ENCODE measurements around the gene MIDN.

MIDN gene

DNA sequence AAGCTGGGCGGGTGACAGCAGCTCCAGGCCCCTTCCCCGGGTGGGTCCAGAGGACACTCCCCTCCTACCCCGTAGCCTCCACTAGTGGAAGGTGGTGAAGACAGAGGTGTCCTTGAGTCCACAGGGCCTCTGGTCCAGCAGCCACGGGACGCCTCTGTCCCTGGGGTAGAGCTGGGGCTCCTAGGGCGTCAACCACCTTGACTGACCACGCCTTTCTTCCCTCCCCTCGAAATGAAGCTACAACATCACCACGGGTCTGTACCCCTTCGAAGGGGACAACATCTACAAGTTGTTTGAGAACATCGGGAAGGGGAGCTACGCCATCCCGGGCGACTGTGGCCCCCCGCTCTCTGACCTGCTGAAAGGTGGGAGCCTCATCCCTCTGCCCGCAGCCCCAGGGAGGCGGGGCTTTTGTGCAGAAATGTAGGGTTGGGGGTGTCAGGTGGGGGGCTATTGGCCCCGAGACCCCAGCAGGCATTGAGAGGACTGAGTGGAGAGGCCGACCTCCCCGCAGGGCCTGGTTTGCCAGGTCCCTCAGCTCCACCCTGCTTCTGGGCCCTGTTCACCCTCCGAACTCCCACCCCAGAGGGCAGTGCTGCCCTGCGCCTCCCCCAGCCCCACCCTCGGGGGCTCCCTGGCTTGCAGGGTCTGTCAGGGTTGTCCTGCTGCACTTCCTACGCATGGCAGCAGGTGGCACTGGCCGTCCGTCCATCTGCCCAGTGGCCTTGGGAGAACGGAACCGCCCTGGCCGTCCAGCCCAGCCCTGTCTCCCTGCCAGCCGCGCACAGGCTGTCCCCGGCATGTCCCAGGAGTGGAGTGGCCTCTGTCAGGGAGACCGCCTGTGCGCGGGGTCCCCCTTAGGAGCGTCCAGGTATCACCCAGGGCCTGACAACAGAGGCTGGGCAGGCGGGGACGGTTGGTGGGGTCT lies 27.1 kb upstream of the MIDN start:
- Histone ChIP-seq H2AFZ (ENCODE audit: low read length) (no peak overlapping the region), H2BK5ac (ENCODE audit: low read length) (peak overlapping the region; percentile 82), H2BK15ac (ENCODE audit: low read length) (no peak overlapping the region), H3K18ac (ENCODE audit: low read length) (peak overlapping the region; percentile 76), H3K9ac (ENCODE audit: low read depth, low read length, poor library complexity) (no peak overlapping the region), H3K23ac (ENCODE audit: low read depth, low read length, poor library complexity) (peak overlapping the region; percentile 60), H3K4me2 (ENCODE audit: insufficient read depth, low read length, poor library complexity, severe bottlenecking) (no peak overlapping the region), H2BK12ac (ENCODE audit: low read length) (no peak overlapping the region), H3K27me3 (ENCODE audit: control insufficient read depth in 3 of 3, insufficient read depth in 3 of 3, low read depth in 1 of 3, low read length in 3 of 3) (no peaks in the 10 kb centered on the region), H3K4me3 (ENCODE audit: low read length in 2 of 2) (no peak overlapping the region), H4K8ac (ENCODE audit: low read depth, low read length) (no peak overlapping the region), H4K91ac (ENCODE audit: low read depth, low read length, poor library complexity) (no peak overlapping the region), H3K27ac (replicated peaks; ENCODE audit: low read length) (no peak overlapping the region), H3K36me3 (replicated peaks in 1 of 2; ENCODE audit: control insufficient read depth in 2 of 2, insufficient read depth in 2 of 2, low read length in 2 of 2) (peaks cover 13 to 64% of the 10 kb centered on the region in 2 donors), H2BK120ac (ENCODE audit: low read depth, low read length) (no peak overlapping the region), H3K4ac (ENCODE audit: low read length) (no peak overlapping the region), H3K4me1 (ENCODE audit: control insufficient read depth in 2 of 2, insufficient read depth in 1 of 2, low read depth in 1 of 2, low read length in 2 of 2) (peaks cover 0 to 7% of the 10 kb centered on the region in 2 donors), H3K9me3 (replicated peaks in 1 of 2; ENCODE audit: control insufficient read depth in 2 of 2, insufficient read depth in 1 of 2, low read depth in 1 of 2, low read length in 2 of 2) (no peaks in the 10 kb centered on the region), H2AK5ac (ENCODE audit: low read depth, low read length) (peak overlapping the region; percentile 14), H3K79me1 (ENCODE audit: low read depth, low read length) (peaks cover 43% of the 10 kb centered on the region), H3K14ac (ENCODE audit: low read length) (no peak overlapping the region)
- WGBS, 2 donors (ENCODE audit: extremely low coverage in 2 of 2, insufficient read length in 2 of 2, insufficient replicate concordance in 1 of 2): no CpG with 5 or more reads among the region's 38 CpGs
- no peak for DNase-seq (ENCODE audit: low spot score)

DNA sequence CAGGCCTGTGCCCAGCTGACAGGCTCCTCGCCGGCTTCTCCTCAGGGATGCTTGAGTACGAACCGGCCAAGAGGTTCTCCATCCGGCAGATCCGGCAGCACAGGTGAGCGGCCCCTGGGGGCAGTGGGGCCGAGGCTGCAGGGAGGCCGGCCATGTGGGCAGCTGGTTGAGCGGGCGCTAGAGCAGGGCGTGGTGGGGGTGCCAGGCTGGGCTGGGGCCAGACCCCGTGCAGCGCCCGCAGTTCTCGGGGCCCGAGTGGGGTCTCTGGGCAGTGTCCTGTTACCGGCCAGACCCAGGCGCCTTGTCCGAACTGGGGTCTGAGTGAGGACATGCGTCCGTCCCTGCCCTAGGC lies 26.5 kb upstream of the MIDN start:
- Histone ChIP-seq H3K27ac (replicated peaks; ENCODE audit: low read length) (no peak overlapping the region), H3K18ac (ENCODE audit: low read length) (peak overlapping the region; percentile 76), H2AFZ (ENCODE audit: low read length) (no peak overlapping the region), H2AK5ac (ENCODE audit: low read depth, low read length) (peak overlapping the region; percentile 14), H3K4me1 (ENCODE audit: control insufficient read depth in 2 of 2, insufficient read depth in 1 of 2, low read depth in 1 of 2, low read length in 2 of 2) (peaks cover 0 to 5% of the 10 kb centered on the region in 2 donors), H3K9ac (ENCODE audit: low read depth, low read length, poor library complexity) (peak overlapping the region; percentile 50), H3K27me3 (ENCODE audit: control insufficient read depth in 3 of 3, insufficient read depth in 3 of 3, low read depth in 1 of 3, low read length in 3 of 3) (no peaks in the 10 kb centered on the region), H3K79me1 (ENCODE audit: low read depth, low read length) (peaks cover 41% of the 10 kb centered on the region), H4K91ac (ENCODE audit: low read depth, low read length, poor library complexity) (no peak overlapping the region), H3K4me3 (ENCODE audit: low read length in 2 of 2) (no peak overlapping the region), H2BK120ac (ENCODE audit: low read depth, low read length) (no peak overlapping the region), H3K4ac (ENCODE audit: low read length) (no peak overlapping the region), H3K4me2 (ENCODE audit: insufficient read depth, low read length, poor library complexity, severe bottlenecking) (no peak overlapping the region), H2BK15ac (ENCODE audit: low read length) (no peak overlapping the region), H3K36me3 (replicated peaks in 1 of 2; ENCODE audit: control insufficient read depth in 2 of 2, insufficient read depth in 2 of 2, low read length in 2 of 2) (peaks cover 13 to 68% of the 10 kb centered on the region in 2 donors), H3K9me3 (replicated peaks in 1 of 2; ENCODE audit: control insufficient read depth in 2 of 2, insufficient read depth in 1 of 2, low read depth in 1 of 2, low read length in 2 of 2) (no peaks in the 10 kb centered on the region), H3K14ac (ENCODE audit: low read length) (no peak overlapping the region), H2BK12ac (ENCODE audit: low read length) (no peak overlapping the region), H3K23ac (ENCODE audit: low read depth, low read length, poor library complexity) (no peak overlapping the region), H2BK5ac (ENCODE audit: low read length) (peak overlapping the region; percentile 0), H4K8ac (ENCODE audit: low read depth, low read length) (no peak overlapping the region)
- no peak for DNase-seq (ENCODE audit: low spot score)
- no CpG with 5 or more reads among the region's 22 CpGs for WGBS, 2 donors (ENCODE audit: extremely low coverage in 2 of 2, insufficient read length in 2 of 2, insufficient replicate concordance in 1 of 2)

DNA sequence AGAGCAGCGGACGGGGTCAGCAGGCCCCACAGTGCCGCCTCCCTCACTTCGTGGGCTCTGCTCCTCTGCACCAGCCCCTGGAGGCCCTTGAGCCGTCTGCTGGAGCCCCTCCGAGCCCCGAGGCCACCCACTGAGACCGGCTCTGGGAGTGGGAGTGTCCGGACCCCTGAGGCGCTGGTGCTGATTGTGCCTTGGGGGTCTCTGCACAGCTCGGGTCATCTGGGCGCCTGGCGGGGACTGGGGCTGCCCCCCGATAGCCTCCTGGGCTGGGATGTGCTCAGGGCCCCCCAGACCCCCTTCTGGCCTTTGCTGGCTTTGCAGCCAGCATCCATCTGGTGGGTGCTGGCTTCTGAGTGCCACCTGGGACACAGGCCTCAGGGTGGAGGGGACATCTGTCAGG lies 26.0 kb upstream of the MIDN start:
- Histone ChIP-seq H2AK5ac (ENCODE audit: low read depth, low read length) (no peak overlapping the region), H3K36me3 (replicated peaks in 1 of 2; ENCODE audit: control insufficient read depth in 2 of 2, insufficient read depth in 2 of 2, low read length in 2 of 2) (peaks cover 13 to 72% of the 10 kb centered on the region in 2 donors), H2BK5ac (ENCODE audit: low read length) (peak overlapping the region; percentile 0), H2AFZ (ENCODE audit: low read length) (no peak overlapping the region), H4K91ac (ENCODE audit: low read depth, low read length, poor library complexity) (no peak overlapping the region), H2BK12ac (ENCODE audit: low read length) (no peak overlapping the region), H2BK120ac (ENCODE audit: low read depth, low read length) (no peak overlapping the region), H3K4ac (ENCODE audit: low read length) (no peak overlapping the region), H3K9ac (ENCODE audit: low read depth, low read length, poor library complexity) (no peak overlapping the region), H2BK15ac (ENCODE audit: low read length) (no peak overlapping the region), H3K27ac (replicated peaks; ENCODE audit: low read length) (peak overlapping the region; percentile 15), H3K79me1 (ENCODE audit: low read depth, low read length) (peaks cover 36% of the 10 kb centered on the region), H3K9me3 (replicated peaks in 1 of 2; ENCODE audit: control insufficient read depth in 2 of 2, insufficient read depth in 1 of 2, low read depth in 1 of 2, low read length in 2 of 2) (no peaks in the 10 kb centered on the region), H3K23ac (ENCODE audit: low read depth, low read length, poor library complexity) (no peak overlapping the region), H3K4me1 (ENCODE audit: control insufficient read depth in 2 of 2, insufficient read depth in 1 of 2, low read depth in 1 of 2, low read length in 2 of 2) (peaks cover 0 to 5% of the 10 kb centered on the region in 2 donors), H3K4me2 (ENCODE audit: insufficient read depth, low read length, poor library complexity, severe bottlenecking) (no peak overlapping the region), H3K14ac (ENCODE audit: low read length) (no peak overlapping the region), H4K8ac (ENCODE audit: low read depth, low read length) (no peak overlapping the region), H3K27me3 (ENCODE audit: control insufficient read depth in 3 of 3, insufficient read depth in 3 of 3, low read depth in 1 of 3, low read length in 3 of 3) (no peaks in the 10 kb centered on the region), H3K18ac (ENCODE audit: low read length) (peak overlapping the region; percentile 22), H3K4me3 (ENCODE audit: low read length in 2 of 2) (no peak overlapping the region)
- WGBS, 2 donors (ENCODE audit: extremely low coverage in 2 of 2, insufficient read length in 2 of 2, insufficient replicate concordance in 1 of 2): no CpG with 5 or more reads among the region's 14 CpGs
- no peak for DNase-seq (ENCODE audit: low spot score)

- Histone ChIP-seq H2BK15ac (ENCODE audit: low read length) (no peak overlapping the region), H3K4me1 (ENCODE audit: control insufficient read depth in 2 of 2, insufficient read depth in 1 of 2, low read depth in 1 of 2, low read length in 2 of 2) (peaks cover 0 to under 1% of the 10 kb centered on the region in 2 donors), H3K4ac (ENCODE audit: low read length) (no peak overlapping the region), H2AFZ (ENCODE audit: low read length) (no peak overlapping the region), H3K14ac (ENCODE audit: low read length) (no peak overlapping the region), H2BK5ac (ENCODE audit: low read length) (no peak overlapping the region), H3K79me1 (ENCODE audit: low read depth, low read length) (peaks cover 32% of the 10 kb centered on the region), H2AK5ac (ENCODE audit: low read depth, low read length) (peak overlapping the region; percentile 63), H2BK120ac (ENCODE audit: low read depth, low read length) (no peak overlapping the region), H3K4me3 (ENCODE audit: low read length in 2 of 2) (no peak overlapping the region), H3K9ac (ENCODE audit: low read depth, low read length, poor library complexity) (peak overlapping the region; percentile 50), H3K27ac (replicated peaks; ENCODE audit: low read length) (no peak overlapping the region), H4K91ac (ENCODE audit: low read depth, low read length, poor library complexity) (no peak overlapping the region), H3K18ac (ENCODE audit: low read length) (peak overlapping the region; percentile 13), H3K27me3 (ENCODE audit: control insufficient read depth in 3 of 3, insufficient read depth in 3 of 3, low read depth in 1 of 3, low read length in 3 of 3) (no peaks in the 10 kb centered on the region), H3K23ac (ENCODE audit: low read depth, low read length, poor library complexity) (peak overlapping the region; percentile 89), H3K4me2 (ENCODE audit: insufficient read depth, low read length, poor library complexity, severe bottlenecking) (no peak overlapping the region), H2BK12ac (ENCODE audit: low read length) (peak overlapping the region; percentile 22), H4K8ac (ENCODE audit: low read depth, low read length) (peak overlapping the region; percentile 23), H3K9me3 (replicated peaks in 1 of 2; ENCODE audit: control insufficient read depth in 2 of 2, insufficient read depth in 1 of 2, low read depth in 1 of 2, low read length in 2 of 2) (no peaks in the 10 kb centered on the region), H3K36me3 (replicated peaks in 1 of 2; ENCODE audit: control insufficient read depth in 2 of 2, insufficient read depth in 2 of 2, low read length in 2 of 2) (peaks cover 16 to 79% of the 10 kb centered on the region in 2 donors)
- no CpG with 5 or more reads among the region's 48 CpGs for whole genome bisulfite sequencing, 2 donors (ENCODE audit: extremely low coverage in 2 of 2, insufficient read length in 2 of 2, insufficient replicate concordance in 1 of 2)
- DNase-seq (ENCODE audit: low spot score): no peak
These were observed 25.1 kb upstream of the MIDN start for GRCh38 chr19:1223018-1223855.

Measured in neuronal stem cell (in vitro differentiated cells).